HCT116 (cell line): ENCODE measurements around the gene CREB3L1. TPM values are rescaled to one million over a fixed set of nuclear protein-coding genes. Genes with fewer than 3 reads are reported as not detected.

Experiments used
- ATAC-seq: fragments of 200-7000 bp; cut with Tn5 transposase; 2 replicates; pipeline ENCODE4 v1.9.1; 2020; ENCODE audit warnings: mild to moderate bottlenecking, moderate library complexity
- BruUV-seq: library from RNA; stranded (reverse); fragments of 400-500 nt; replicated peaks from 2 replicates; lab custom pipeline; 2021; lab: Mats Ljungman, UMichigan
- CTCF ChIA-PET: fragments of 300-600 bp; sonication (Branson Sonifier 250); formaldehyde crosslinking; loops from one replicate; lab custom pipeline; 2021; ENCODE audit warnings: antibody characterized with exemption; lab: Charles Lee
- POLR2A ChIA-PET: fragments of 300-600, 350-600 bp; sonication (Branson Sonifier 250); formaldehyde crosslinking; loops from one replicate; lab custom pipeline; 2021; ENCODE audit warnings: antibody characterized with exemption; lab: Charles Lee
- RAD21 ChIA-PET, 2 experiments: fragments of 300-600 bp; sonication (Branson Sonifier 250); formaldehyde crosslinking; loops; one replicate each; lab custom pipeline; 2023; ENCODE audit warnings: low total read pairs in 2 of 2; ENCODE audit not compliant: uncharacterized antibody in 2 of 2, unreplicated experiment in 2 of 2, low non-redundant PET in 1 of 2; lab: Charles Lee
- DNase-seq: peaks from one replicate; pipeline ENCODE4 v3.0.0-alpha.2; 2010; ENCODE audit warnings: low read depth, low spot score
- H2AFZ ChIP-seq: fragments of 200-600 bp; shearing (Covaris generic), sonication (generic); 2 replicates; pipeline ENCODE4 v1.6.1; 2017; ENCODE audit warnings: low read depth, mixed run types, mixed read lengths, antibody characterized with exemption, low read length; ENCODE audit not compliant: poor library complexity, severe bottlenecking
- H3K27ac ChIP-seq: 2 replicates; pipeline ENCODE4 v1.5.1; 2012; ENCODE audit warnings: low read depth, low read length
- H3K27me3 ChIP-seq: fragments of 200-600 bp; sonication (generic); 2 replicates; pipeline ENCODE4 v1.6.1; 2016; ENCODE audit warnings: mixed run types, low read length, mixed read lengths; ENCODE audit not compliant: insufficient read depth
- H3K36me3 ChIP-seq, 2 experiments: fragments of 200-500 bp in 1 of 2; fragments of 200-600 bp in 1 of 2; sonication (Bioruptor generic) in 1 of 2; sonication (generic) in 1 of 2; 2 replicates each; pipeline versions ENCODE4 v1.5.1 to v1.6.1; 2014 to 2016; ENCODE audit warnings: low read length in 2 of 2, inconsistent platforms in 1 of 2, mixed read lengths in 1 of 2, mixed run types in 1 of 2; ENCODE audit not compliant: insufficient read depth in 2 of 2, control insufficient read depth in 1 of 2
- H3K4me1 ChIP-seq, 2 experiments: fragments of 200-600 bp in 1 of 2; sonication (generic) in 1 of 2; 2 replicates each; pipeline versions ENCODE4 v1.5.1 to v1.6.1; 2012 to 2017; ENCODE audit warnings: low read length in 2 of 2, inconsistent platforms in 1 of 2, mild to moderate bottlenecking in 1 of 2, mixed read lengths in 1 of 2, mixed run types in 1 of 2, moderate library complexity in 1 of 2; ENCODE audit not compliant: insufficient read depth in 2 of 2, control insufficient read depth in 1 of 2
- H3K4me2 ChIP-seq: fragments of 200-600 bp; sonication (generic); 2 replicates; pipeline ENCODE4 v1.6.1; 2017; ENCODE audit warnings: mixed run types, low read length, mixed read lengths
- H3K4me3 ChIP-seq, 2 experiments: fragments of 200-600 bp in 1 of 2; sonication (generic) in 1 of 2; replicated peaks in 1 of 2; 2 replicates each; pipeline ENCODE4 v1.5.1; 2011 to 2016; ENCODE audit warnings: low read length in 2 of 2, control low read depth in 1 of 2, low read depth in 1 of 2, mild to moderate bottlenecking in 1 of 2, mixed read lengths in 1 of 2, mixed run types in 1 of 2
- H3K79me2 ChIP-seq: fragments of 200-600 bp; sonication (generic); 2 replicates; pipeline ENCODE4 v1.6.1; 2017; ENCODE audit warnings: mild to moderate bottlenecking, mixed run types, low read length, moderate library complexity, mixed read lengths; ENCODE audit not compliant: insufficient read depth
- H3K9ac ChIP-seq: fragments of 200-600 bp; sonication (generic); 2 replicates; pipeline ENCODE4 v1.6.1; 2016; ENCODE audit warnings: low read length, mixed read lengths
- H3K9me2 ChIP-seq: fragments of 200-600 bp; sonication (generic), shearing (Covaris generic); 2 replicates; pipeline ENCODE4 v1.6.1; 2017; ENCODE audit warnings: mixed run types, mild to moderate bottlenecking, moderate library complexity; ENCODE audit not compliant: insufficient read depth
- H3K9me3 ChIP-seq, 2 experiments: fragments of 200-500 bp in 1 of 2; fragments of 200-600 bp in 1 of 2; sonication (Bioruptor generic) in 1 of 2; sonication (generic) in 1 of 2; 2 replicates each; pipeline ENCODE4 v1.6.1; 2014 to 2017; ENCODE audit warnings: low read length in 2 of 2, mixed read lengths in 2 of 2, inconsistent platforms in 1 of 2, low read depth in 1 of 2, mild to moderate bottlenecking in 1 of 2, mixed run types in 1 of 2, moderate library complexity in 1 of 2; ENCODE audit not compliant: control insufficient read depth in 1 of 2, insufficient read depth in 1 of 2
- H4K20me1 ChIP-seq: fragments of 200-600 bp; sonication (generic), shearing (Covaris generic); 2 replicates; pipeline ENCODE4 v1.6.1; 2017; ENCODE audit warnings: mixed run types, mild to moderate bottlenecking, moderate library complexity; ENCODE audit not compliant: insufficient read depth
- ATF3 ChIP-seq: IDR thresholded peaks from 2 replicates; pipeline ENCODE4 v1.6.1; 2012
- CEBPB ChIP-seq: IDR thresholded peaks from 2 replicates; pipeline ENCODE4 v1.6.1; 2012; ENCODE audit warnings: low read depth
- CTCF ChIP-seq, 3 experiments: fragments of 200-600 bp in 1 of 3; sonication (generic) in 1 of 3; IDR thresholded peaks in 2 of 3; conservative IDR thresholded peaks in 1 of 3; 2 replicates each; pipeline ENCODE4 v1.5.1; 2012 to 2017; ENCODE audit warnings: low read depth in 2 of 3, low read length in 2 of 3, antibody characterized with exemption in 1 of 3, borderline replicate concordance in 1 of 3, control low read depth in 1 of 3, mild to moderate bottlenecking in 1 of 3, mixed read lengths in 1 of 3, mixed run types in 1 of 3, moderate library complexity in 1 of 3; ENCODE audit not compliant: insufficient read depth in 1 of 3
- EGR1 ChIP-seq: IDR thresholded peaks from 2 replicates; pipeline ENCODE4 v1.6.1; 2012; ENCODE audit warnings: low read depth
- ELF1 ChIP-seq: IDR thresholded peaks from 2 replicates; pipeline ENCODE4 v1.6.1; 2012; ENCODE audit warnings: low read depth, borderline replicate concordance
- EZH2 ChIP-seq: fragments of 200-600 bp; sonication (generic); IDR thresholded peaks from 2 replicates; pipeline ENCODE4 v1.6.1; 2017; ENCODE audit warnings: antibody characterized with exemption, mixed run types
- EZH2phosphoT487 ChIP-seq: fragments of 200-600 bp; IDR thresholded peaks from 2 replicates; pipeline ENCODE4 v1.6.1; 2018; ENCODE audit warnings: antibody characterized with exemption, borderline replicate concordance
- FOSL1 ChIP-seq: IDR thresholded peaks from 2 replicates; pipeline ENCODE4 v1.6.1; 2012; ENCODE audit warnings: low read depth
- JUND ChIP-seq: IDR thresholded peaks from 2 replicates; pipeline ENCODE4 v1.6.1; 2012
- POLR2AphosphoS5 ChIP-seq: IDR thresholded peaks from 2 replicates; pipeline ENCODE4 v1.6.1; 2011; ENCODE audit warnings: mild to moderate bottlenecking, low read depth, low read length, moderate library complexity
- RAD21 ChIP-seq: IDR thresholded peaks from 2 replicates; pipeline ENCODE4 v1.6.1; 2012; ENCODE audit warnings: low read depth, mild to moderate bottlenecking
- SIN3A ChIP-seq: IDR thresholded peaks from 2 replicates; pipeline ENCODE4 v1.6.1; 2012; ENCODE audit warnings: low read depth
- SP1 ChIP-seq: IDR thresholded peaks from 2 replicates; pipeline ENCODE4 v1.6.1; 2012; ENCODE audit warnings: low read depth
- SRF ChIP-seq: IDR thresholded peaks from 2 replicates; pipeline ENCODE4 v1.6.1; 2012; ENCODE audit warnings: low read depth
- TCF7L2 ChIP-seq: IDR thresholded peaks from 2 replicates; pipeline ENCODE4 v1.7.0; 2011; ENCODE audit warnings: borderline replicate concordance, inconsistent platforms; ENCODE audit not compliant: insufficient read depth, insufficient read length; ENCODE audit errors: extremely low read depth
- YY1 ChIP-seq: IDR thresholded peaks from 2 replicates; pipeline ENCODE4 v1.6.1; 2011; ENCODE audit warnings: low read length, low read depth, moderate library complexity, mild to moderate bottlenecking; ENCODE audit not compliant: insufficient replicate concordance; ENCODE audit errors: extremely low read depth
- ZFX ChIP-seq: fragments of 450-650 bp; IDR thresholded peaks from 2 replicates; pipeline ENCODE4 v1.6.1; 2017
- intact Hi-C: fragments of 100-400 bp; cut with micrococcal nuclease; formaldehyde crosslinking; loops from 2 replicates; pipeline ENCODE4 v1.10.0; 2022
- total RNA-seq: library from RNA; stranded (reverse); gene quantifications from one replicate; pipeline ENCODE4 v1.2.1, GENCODE V29; 2021; ENCODE audit not compliant: unreplicated experiment

Gene CREB3L1
- total RNA-seq, 1 experiment from 2014 or later: 0.37 TPM

GRCh38 chr11:46240861-46241260, 36.6 kb upstream of the CREB3L1 start:
- H3K9ac ChIP-seq: no peak overlapping the region
- no peaks in the 10 kb centered on the region for H3K27me3 ChIP-seq
- H3K27ac ChIP-seq: no peak overlapping the region
- ChIA-PET RAD21 (interaction anchor here in 1 of 2 experiments (1.6 kb wide), 1 partner anchor 69 kb away, joined by 4 read pairs; no protein-coding TSS in a partner anchor), CTCF (interaction anchor here (1.3 to 5.1 kb wide), 3 partner anchors 73 to 111 kb away, joined by 3 to 56 read pairs (median 4); no protein-coding TSS in a partner anchor), POLR2A (interaction anchor here (1.6 kb wide), 1 partner anchor 73 kb away, joined by 5 read pairs; no protein-coding TSS in a partner anchor)
- H4K20me1 ChIP-seq: no peaks in the 10 kb centered on the region
- H3K9me3 ChIP-seq: no peaks in the 10 kb centered on the region
- no peaks in the 10 kb centered on the region for H3K9me2 ChIP-seq
- H3K79me2 ChIP-seq: no peaks in the 10 kb centered on the region
- DNase-seq (no peak), ATAC-seq (no peak)
- peaks cover 32 to 68% of the 10 kb centered on the region in 2 experiments for H3K4me1 ChIP-seq
- no peak overlapping the region for H2AFZ ChIP-seq
- no peak for TF ChIP-seq EGR1
- TF ChIP-seq SP1: no peak
- TF ChIP-seq POLR2AphosphoS5: no peak
- no peak for TF ChIP-seq SIN3A
- TF ChIP-seq TCF7L2: no peak
- no peak overlapping the region for H3K4me2 ChIP-seq
- H3K36me3 ChIP-seq: no peaks in the 10 kb centered on the region
- no TSS peak for BruUV-seq
- intact Hi-C loops: loop anchor here (5.0 kb wide), 1 partner anchor 296 kb away; no protein-coding TSS in a partner anchor
- H3K4me3 ChIP-seq: no peak overlapping the region

- CTCF ChIA-PET: interaction anchor here (1.2 to 5.1 kb wide), 5 partner anchors 67 to 236 kb away, joined by 4 to 56 read pairs (median 7); no protein-coding TSS in a partner anchor
- ATAC-seq (no peak), DNase-seq (no peak)
- Histone ChIP-seq H3K36me3 (no peaks in the 10 kb centered on the region), H3K27me3 (no peaks in the 10 kb centered on the region), H4K20me1 (no peaks in the 10 kb centered on the region), H3K4me2 (peak overlapping the region; percentile 88), H3K27ac (peak overlapping the region; percentile 83), H3K9me2 (no peaks in the 10 kb centered on the region), H3K9me3 (no peaks in the 10 kb centered on the region), H2AFZ (no peak overlapping the region), H3K4me1 (peaks cover 20 to 64% of the 10 kb centered on the region in 2 experiments; a peak in 3 of 4 replicates), H3K79me2 (no peaks in the 10 kb centered on the region), H3K9ac (peak overlapping the region; percentile 73), H3K4me3 (peak overlapping the region; percentile 58 to 79)
- POLR2A ChIA-PET: interaction anchor here (0.6 to 2.7 kb wide), 14 partner anchors 9 to 341 kb away, joined by 3 to 13 read pairs (median 5); no protein-coding TSS in a partner anchor
- RAD21 ChIA-PET: interaction anchor here in 1 of 2 experiments (1.0 kb wide), 1 partner anchor 67 kb away, joined by 4 read pairs; no protein-coding TSS in a partner anchor
- no TSS peak for BruUV-seq
- intact Hi-C loops: loop anchor here (5.0 kb wide), 1 partner anchor 295 kb away; no protein-coding TSS in a partner anchor
- TF ChIP-seq SP1: no peak
- no peak for TF ChIP-seq FOSL1
- TF ChIP-seq EZH2: no peak
- no peak for TF ChIP-seq YY1
- TF ChIP-seq ELF1: no peak
- no peak for TF ChIP-seq CTCF (IDR thresholded peaks at IDR 0.05 in 2 of 3, conservative IDR thresholded peaks at IDR 0.05 in 1 of 3; ENCODE audit: borderline replicate concordance in 1 of 3, insufficient read depth in 1 of 3, low read depth in 2 of 3, low read length in 2 of 3)
- TF ChIP-seq SIN3A: no peak
- TF ChIP-seq ATF3: no peak
- no peak for TF ChIP-seq ZFX
- no peak for TF ChIP-seq CEBPB
- TF ChIP-seq JUND: no peak
- TF ChIP-seq RAD21: no peak
- no peak for TF ChIP-seq EZH2phosphoT487
- TF ChIP-seq EGR1: no peak
- no peak for TF ChIP-seq SRF
These were observed 35.2 kb upstream of the CREB3L1 start for GRCh38 chr11:46242041-46242951.
